OCI-LY3 (cell line): ENCODE results near the gene PIP5K1B.

ENCODE experiments used
- EZH2phosphoT487 ChIP-seq: fragments of 200-600 bp; shearing (Covaris generic); IDR thresholded peaks from 2 replicates; pipeline ENCODE4 v1.6.1; 2018; ENCODE audit warnings: antibody characterized with exemption, mixed run types, low read depth
- TF ChIP-seq, protein P1 (sequence below): fragments of 200-600, 300-600 bp; sonication (generic); IDR thresholded peaks from 2 replicates; pipeline ENCODE4 v1.5.1; 2014; ENCODE audit warnings: antibody characterized with exemption, low read length, low read depth

DNA sequence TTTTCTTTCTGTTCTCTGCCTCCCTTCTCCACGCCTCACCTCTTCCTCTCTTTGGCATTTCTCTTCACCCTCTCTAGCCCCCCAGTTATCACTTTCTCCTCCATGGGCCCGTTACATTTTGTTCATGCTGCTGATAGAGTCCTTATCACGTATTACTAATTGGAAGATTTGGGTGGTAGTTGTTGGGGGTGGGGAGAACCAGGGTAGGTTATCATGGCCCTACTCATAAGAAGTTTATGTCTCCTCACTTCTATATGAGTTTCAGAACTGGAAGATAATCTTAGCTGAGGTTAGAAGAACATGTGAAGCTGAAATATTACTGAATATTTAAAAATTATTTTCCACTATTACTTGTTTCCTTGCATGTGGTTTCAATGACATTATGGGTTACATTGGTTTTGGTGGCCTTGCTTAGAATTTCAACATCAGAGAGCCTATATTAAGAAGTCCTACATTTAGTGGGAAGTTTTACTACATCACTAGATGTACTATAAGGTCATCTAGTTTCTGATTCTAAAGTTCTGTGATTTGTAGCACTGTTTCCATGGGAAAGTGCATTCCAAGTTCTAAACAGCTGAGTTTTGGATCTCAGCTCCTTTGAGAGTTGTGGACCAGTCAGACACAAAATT lies 36.8 kb downstream of the PIP5K1B start:
- TF ChIP-seq, protein P1, sequence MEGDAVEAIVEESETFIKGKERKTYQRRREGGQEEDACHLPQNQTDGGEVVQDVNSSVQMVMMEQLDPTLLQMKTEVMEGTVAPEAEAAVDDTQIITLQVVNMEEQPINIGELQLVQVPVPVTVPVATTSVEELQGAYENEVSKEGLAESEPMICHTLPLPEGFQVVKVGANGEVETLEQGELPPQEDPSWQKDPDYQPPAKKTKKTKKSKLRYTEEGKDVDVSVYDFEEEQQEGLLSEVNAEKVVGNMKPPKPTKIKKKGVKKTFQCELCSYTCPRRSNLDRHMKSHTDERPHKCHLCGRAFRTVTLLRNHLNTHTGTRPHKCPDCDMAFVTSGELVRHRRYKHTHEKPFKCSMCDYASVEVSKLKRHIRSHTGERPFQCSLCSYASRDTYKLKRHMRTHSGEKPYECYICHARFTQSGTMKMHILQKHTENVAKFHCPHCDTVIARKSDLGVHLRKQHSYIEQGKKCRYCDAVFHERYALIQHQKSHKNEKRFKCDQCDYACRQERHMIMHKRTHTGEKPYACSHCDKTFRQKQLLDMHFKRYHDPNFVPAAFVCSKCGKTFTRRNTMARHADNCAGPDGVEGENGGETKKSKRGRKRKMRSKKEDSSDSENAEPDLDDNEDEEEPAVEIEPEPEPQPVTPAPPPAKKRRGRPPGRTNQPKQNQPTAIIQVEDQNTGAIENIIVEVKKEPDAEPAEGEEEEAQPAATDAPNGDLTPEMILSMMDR, result no peak
- no peak for TF ChIP-seq EZH2phosphoT487
